ENCODE data around the gene ECT2.

DNA sequence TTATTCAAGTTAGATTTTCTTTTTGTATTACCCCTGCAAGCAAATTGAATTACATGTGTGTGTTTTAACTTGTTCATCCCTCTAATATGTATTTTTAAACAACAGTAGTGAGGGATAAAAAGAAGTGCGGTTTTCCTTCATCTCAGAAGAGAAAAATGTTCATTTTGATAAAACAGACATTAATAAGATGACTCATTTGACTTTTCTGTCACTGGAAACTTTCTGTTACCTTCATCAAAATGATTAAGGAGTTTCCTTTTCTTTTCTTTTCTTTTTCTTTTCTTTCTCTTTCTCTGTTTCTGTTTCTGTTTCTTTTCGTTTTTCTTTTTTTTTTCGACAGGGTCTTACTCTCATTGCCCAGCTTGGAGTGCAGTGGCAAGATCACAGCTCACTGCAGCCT is 53.0 kb downstream of the ECT2 start:
- TF ChIP-seq EZH2 (IDR thresholded peaks at IDR 0.05) (no peak), POLR2AphosphoS5 (IDR thresholded peaks at IDR 0.05; ENCODE audit: borderline replicate concordance, low read depth, low read length) (no peak), FOXP2 (optimal IDR thresholded peaks at IDR 0.05; ENCODE audit: control extremely low read depth, extremely low read length, insufficient read depth) (no peak)
